Measurements from ENCODE around the gene SORCS2. TPM values are rescaled to one million over a fixed set of nuclear protein-coding genes. Genes with fewer than 3 reads are reported as not detected.

Gene SORCS2
- total RNA-seq, 1 donor from 2014 or later = 3.0 TPM

- H3K9me3 Mint-ChIP-seq (ENCODE audit: unreplicated experiment) = no peaks in the 10 kb centered on the region
- H3K36me3 Mint-ChIP-seq (ENCODE audit: unreplicated experiment) = no peaks in the 10 kb centered on the region
- peaks cover 41% of the 10 kb centered on the region for H3K27me3 Mint-ChIP-seq (ENCODE audit: unreplicated experiment)
- peak; percentile 64 for TF ChIP-seq CTCF (IDR thresholded peaks at IDR 0.05)
- H3K27ac Mint-ChIP-seq (ENCODE audit: unreplicated experiment) = no peak overlapping the region
- no peak for DNase-seq (ENCODE audit: extremely low spot score, unreplicated experiment)
- H3K4me3 Mint-ChIP-seq (ENCODE audit: unreplicated experiment) = no peak overlapping the region
- H3K4me1 Mint-ChIP-seq (ENCODE audit: unreplicated experiment) = peaks cover 26% of the 10 kb centered on the region
Measured at GRCh38 chr4:7156761-7157488, 35.4 kb upstream of the SORCS2 start.

GRCh38 chr4:7157666-7158065 is 34.7 kb upstream of the SORCS2 start:
- Mint-ChIP-seq H3K36me3 (ENCODE audit: unreplicated experiment) (no peaks in the 10 kb centered on the region), H3K4me3 (ENCODE audit: unreplicated experiment) (no peak overlapping the region), H3K4me1 (ENCODE audit: unreplicated experiment) (peaks cover 29% of the 10 kb centered on the region), H3K27ac (ENCODE audit: unreplicated experiment) (no peak overlapping the region), H3K9me3 (ENCODE audit: unreplicated experiment) (no peaks in the 10 kb centered on the region), H3K27me3 (ENCODE audit: unreplicated experiment) (peaks cover 35% of the 10 kb centered on the region)
- no peak for TF ChIP-seq CTCF (IDR thresholded peaks at IDR 0.05)
- DNase-seq (ENCODE audit: extremely low spot score, unreplicated experiment) = no peak

- Mint-ChIP-seq H3K36me3 (ENCODE audit: unreplicated experiment) (no peaks in the 10 kb centered on the region), H3K4me3 (ENCODE audit: unreplicated experiment) (no peak overlapping the region), H3K27me3 (ENCODE audit: unreplicated experiment) (peaks cover 31% of the 10 kb centered on the region), H3K27ac (ENCODE audit: unreplicated experiment) (no peak overlapping the region), H3K9me3 (ENCODE audit: unreplicated experiment) (no peaks in the 10 kb centered on the region), H3K4me1 (ENCODE audit: unreplicated experiment) (peaks cover 29% of the 10 kb centered on the region)
- DNase-seq (ENCODE audit: extremely low spot score, unreplicated experiment) = no peak
- TF ChIP-seq CTCF (IDR thresholded peaks at IDR 0.05) = no peak
Measured at GRCh38 chr4:7158081-7158750, 34.1 kb upstream of the SORCS2 start.

GRCh38 chr4:7158991-7159390 is 33.3 kb upstream of the SORCS2 start:
- H3K36me3 Mint-ChIP-seq (ENCODE audit: unreplicated experiment) = no peaks in the 10 kb centered on the region
- peaks cover 29% of the 10 kb centered on the region for H3K4me1 Mint-ChIP-seq (ENCODE audit: unreplicated experiment)
- H3K4me3 Mint-ChIP-seq (ENCODE audit: unreplicated experiment) = no peak overlapping the region
- DNase-seq (ENCODE audit: extremely low spot score, unreplicated experiment) = no peak
- TF ChIP-seq CTCF (IDR thresholded peaks at IDR 0.05) = no peak
- H3K27me3 Mint-ChIP-seq (ENCODE audit: unreplicated experiment) = peaks cover 31% of the 10 kb centered on the region
- H3K27ac Mint-ChIP-seq (ENCODE audit: unreplicated experiment) = no peak overlapping the region
- H3K9me3 Mint-ChIP-seq (ENCODE audit: unreplicated experiment) = no peaks in the 10 kb centered on the region

GRCh38 chr4:7159923-7160322 is 32.4 kb upstream of the SORCS2 start:
- no peak overlapping the region for H3K27ac Mint-ChIP-seq (ENCODE audit: unreplicated experiment)
- no peak for TF ChIP-seq CTCF (IDR thresholded peaks at IDR 0.05)
- H3K9me3 Mint-ChIP-seq (ENCODE audit: unreplicated experiment) = no peaks in the 10 kb centered on the region
- DNase-seq (ENCODE audit: extremely low spot score, unreplicated experiment) = no peak
- no peak overlapping the region for H3K4me3 Mint-ChIP-seq (ENCODE audit: unreplicated experiment)
- no peaks in the 10 kb centered on the region for H3K36me3 Mint-ChIP-seq (ENCODE audit: unreplicated experiment)
- peaks cover 29% of the 10 kb centered on the region for H3K4me1 Mint-ChIP-seq (ENCODE audit: unreplicated experiment)
- H3K27me3 Mint-ChIP-seq (ENCODE audit: unreplicated experiment) = peaks cover 29% of the 10 kb centered on the region
